Adipose tissue (tissue), 3 donors: Measurements from ENCODE around the gene AFAP1. TPM values are rescaled to one million over a fixed set of nuclear protein-coding genes. Genes with fewer than 3 reads are reported as not detected.

Experiments used
- H3K27ac ChIP-seq: one replicate; pipeline ENCODE4 v1.5.1; 2013; ENCODE audit warnings: low read depth, low read length
- WGBS, 3 donors: extraction: QIAGEN DNeasy Blood & Tissue Kit; methylation state at CpG; one replicate each; pipeline ENCODE4 v1.1.7; 2013; 5-methylcytosine and 5-hydroxymethylcytosine counted together
- polyA plus RNA-seq, 3 donors: library from polyadenylated mRNA; stranded (reverse); fragments of 200-250 nt; gene quantifications; one replicate each; pipeline ENCODE4 v1.2.3, GENCODE V29; 2013
- donor health status: healthy with polysubstance abuse.
- donor health status: Bipolar disorder and iron deficiency.
- donor health status: healthy.

AFAP1 gene
- polyA plus RNA-seq, 3 donors, result 3.4 to 11.8 (median 10.9) TPM

DNA sequence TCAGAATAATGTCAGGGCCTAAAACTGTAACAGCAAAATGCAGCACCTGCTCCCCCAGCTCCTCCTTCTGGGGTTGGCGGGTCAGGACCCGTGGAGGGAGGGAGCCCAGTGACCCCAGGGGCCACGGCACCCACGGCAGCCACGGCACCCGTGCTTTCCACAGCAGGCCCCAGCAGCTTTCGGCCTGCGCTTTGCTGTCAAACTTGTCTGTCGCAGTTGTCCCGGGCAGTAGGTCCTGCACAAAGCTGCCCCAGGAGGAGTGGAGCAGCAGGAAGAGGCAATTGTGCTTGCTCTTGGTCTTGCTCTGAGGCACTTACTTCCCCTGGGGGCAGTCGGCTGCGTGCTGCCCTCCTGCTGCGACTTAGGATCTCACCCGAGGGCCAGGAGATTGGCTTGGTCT is 183.6 kb downstream of the AFAP1 start:
- H3K27ac ChIP-seq, result no peak overlapping the region
- 84 to 92% (median 91%) methylated on average over 14 of the region's 14 CpGs for WGBS, 3 donors

DNA sequence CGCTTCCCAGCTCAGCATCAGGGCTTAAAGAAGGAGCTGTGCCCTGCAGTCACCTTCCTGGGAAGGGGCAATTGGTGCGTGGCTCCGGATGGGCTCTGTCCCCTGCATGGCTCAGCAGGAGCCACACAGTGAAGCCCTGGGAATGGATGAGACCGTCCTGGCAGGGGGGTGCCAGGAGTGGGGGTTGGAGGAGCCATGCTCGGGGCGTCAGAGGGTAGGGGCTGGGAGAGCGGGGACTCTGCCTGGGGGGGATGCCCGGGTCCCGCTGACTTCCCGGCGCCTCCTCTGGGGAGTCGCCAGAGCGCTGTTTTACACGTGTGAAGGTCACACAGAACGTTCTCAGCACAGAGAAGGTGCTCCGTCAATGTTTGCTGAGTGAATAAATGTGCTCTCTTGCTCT is 184.1 kb downstream of the AFAP1 start:
- H3K27ac ChIP-seq, result no peak overlapping the region
- 74 to 91% (median 86%) methylated on average over 16 of the region's 16 CpGs for WGBS, 3 donors

- WGBS, 3 donors, result 86 to 93% (median 93%) methylated on average over 20 to 21 of the region's 21 CpGs
Measured at GRCh38 chr4:7754565-7755262, 184.9 kb downstream of the AFAP1 start.

DNA sequence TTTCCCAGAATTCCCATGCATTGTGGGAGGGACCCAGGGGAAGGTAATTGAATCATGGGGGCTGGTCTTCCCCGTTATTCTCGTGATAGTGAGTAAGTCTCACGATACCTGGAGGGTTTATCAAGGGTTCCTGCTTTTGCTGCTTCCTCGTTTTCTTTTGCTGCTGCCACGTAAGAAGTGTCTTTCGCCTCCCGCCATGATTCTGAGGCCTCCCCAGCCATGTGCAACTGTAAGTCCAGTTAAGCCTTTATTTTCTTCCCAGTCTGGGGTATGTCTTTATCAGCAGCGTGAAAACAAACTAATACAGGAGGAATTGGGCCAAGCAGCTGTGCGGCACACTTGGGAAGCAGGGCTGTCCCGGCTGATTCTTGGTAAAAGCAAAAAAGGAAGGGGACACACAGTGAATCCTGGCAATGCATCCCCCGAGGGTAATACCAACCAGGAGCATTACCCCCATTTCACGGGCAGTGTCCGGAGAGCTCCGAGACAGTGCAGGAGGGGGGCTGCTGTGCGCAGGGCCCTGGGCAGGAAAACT is 185.7 kb downstream of the AFAP1 start:
- no peak overlapping the region for H3K27ac ChIP-seq
- 77 to 85% (median 78%) methylated on average over 15 of the region's 15 CpGs for WGBS, 3 donors

More at GRCh38 chr4:7754565-7755262, 184.9 kb downstream of the AFAP1 start:
- no peak overlapping the region for H3K27ac ChIP-seq

- 81 to 91% (median 90%) methylated on average over 15 of the region's 15 CpGs for WGBS, 3 donors
- H3K27ac ChIP-seq, result no peak overlapping the region
Measured at GRCh38 chr4:7753271-7753670, 186.4 kb downstream of the AFAP1 start.

GRCh38 chr4:7752649-7753048 is 187.0 kb downstream of the AFAP1 start:
- H3K27ac ChIP-seq, result no peak overlapping the region
- WGBS, 3 donors, result 87 to 98% (median 90%) methylated on average over 6 of the region's 6 CpGs

GRCh38 chr4:7750972-7751371 is 188.7 kb downstream of the AFAP1 start:
- no peak overlapping the region for H3K27ac ChIP-seq

- no peak overlapping the region for H3K27ac ChIP-seq
- 54 to 58% (median 56%) methylated on average over 6 of the region's 6 CpGs for WGBS, 3 donors
Measured at GRCh38 chr4:7750523-7750922, 189.1 kb downstream of the AFAP1 start.

GRCh38 chr4:7747566-7747965 is 192.1 kb downstream of the AFAP1 start:
- 81 to 95% (median 89%) methylated on average over 11 of the region's 11 CpGs for WGBS, 3 donors
- no peak overlapping the region for H3K27ac ChIP-seq

GRCh38 chr4:7747062-7747385 is 192.6 kb downstream of the AFAP1 start:
- H3K27ac ChIP-seq, result no peak overlapping the region
- 82 to 90% (median 85%) methylated on average over 7 of the region's 7 CpGs for WGBS, 3 donors

DNA sequence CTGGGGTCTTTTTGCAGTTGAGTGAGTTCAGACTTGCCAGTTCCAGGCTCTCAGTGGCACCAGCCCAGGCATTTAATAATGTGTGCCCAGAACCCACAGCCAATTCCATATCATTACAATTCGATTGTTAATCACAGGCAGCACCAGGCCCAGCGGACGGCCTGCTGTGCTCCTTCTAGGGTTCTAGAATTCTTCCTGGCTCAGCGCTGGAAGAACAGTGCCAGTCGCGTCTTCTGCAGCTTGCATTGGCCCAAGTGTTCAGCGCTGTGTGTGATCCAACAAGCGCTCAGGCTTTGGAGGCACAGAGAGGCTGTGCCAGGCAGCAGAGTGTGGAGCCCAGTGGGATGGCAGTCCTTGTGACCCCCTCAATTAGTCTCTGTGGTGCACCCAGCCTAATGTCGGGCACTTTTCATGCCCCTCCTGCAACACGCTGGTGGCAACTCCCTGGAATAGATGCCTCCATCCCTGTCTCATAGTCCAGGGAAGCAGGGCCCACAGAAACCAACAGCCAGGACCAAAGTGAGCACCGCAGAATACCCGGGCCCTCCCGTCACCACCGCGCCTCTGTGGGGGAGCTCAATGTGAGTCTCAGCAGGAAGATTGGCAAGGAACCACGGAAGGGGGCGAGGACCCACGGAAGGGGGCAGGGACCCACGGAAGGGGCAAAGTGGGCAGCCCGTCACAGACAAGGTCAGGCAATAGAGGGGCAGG is 193.2 kb downstream of the AFAP1 start:
- no peak overlapping the region for H3K27ac ChIP-seq
- WGBS, 3 donors, result 83 to 94% (median 92%) methylated on average over 20 of the region's 20 CpGs

- H3K27ac ChIP-seq, result no peak overlapping the region
- 73 to 85% (median 80%) methylated on average over 15 of the region's 15 CpGs for WGBS, 3 donors
Measured at GRCh38 chr4:7745301-7745885, 194.3 kb downstream of the AFAP1 start.

- H3K27ac ChIP-seq, result no peak overlapping the region
- 80 to 86% (median 80%) methylated on average over 16 of the region's 16 CpGs for WGBS, 3 donors
Measured at GRCh38 chr4:7744142-7744804, 195.4 kb downstream of the AFAP1 start.

DNA sequence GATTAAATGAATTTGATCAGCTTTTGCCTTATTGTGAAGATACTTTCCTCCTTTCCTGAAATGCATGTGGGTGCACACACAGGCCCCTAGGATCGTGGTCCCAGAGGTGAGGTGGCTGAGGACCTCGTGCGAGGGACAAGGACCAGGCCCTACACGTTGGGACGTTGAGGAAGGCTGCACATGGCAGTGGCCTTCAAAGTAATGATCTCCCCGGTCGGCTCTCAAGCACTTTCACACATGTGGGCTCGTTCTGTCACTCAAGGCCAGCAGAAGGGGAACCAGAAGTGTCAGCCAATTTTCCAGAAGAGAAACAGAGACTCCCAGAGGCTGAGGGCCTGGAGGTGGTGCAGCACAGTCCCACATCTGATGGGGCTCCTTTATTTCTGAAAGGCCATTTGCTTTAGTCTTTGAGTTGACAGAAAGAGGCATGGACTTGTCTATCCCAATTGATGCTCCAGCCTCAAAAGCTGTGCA is 196.8 kb downstream of the AFAP1 start:
- WGBS, 3 donors, result 61 to 72% (median 66%) methylated on average over 8 of the region's 8 CpGs
- no peak overlapping the region for H3K27ac ChIP-seq

DNA sequence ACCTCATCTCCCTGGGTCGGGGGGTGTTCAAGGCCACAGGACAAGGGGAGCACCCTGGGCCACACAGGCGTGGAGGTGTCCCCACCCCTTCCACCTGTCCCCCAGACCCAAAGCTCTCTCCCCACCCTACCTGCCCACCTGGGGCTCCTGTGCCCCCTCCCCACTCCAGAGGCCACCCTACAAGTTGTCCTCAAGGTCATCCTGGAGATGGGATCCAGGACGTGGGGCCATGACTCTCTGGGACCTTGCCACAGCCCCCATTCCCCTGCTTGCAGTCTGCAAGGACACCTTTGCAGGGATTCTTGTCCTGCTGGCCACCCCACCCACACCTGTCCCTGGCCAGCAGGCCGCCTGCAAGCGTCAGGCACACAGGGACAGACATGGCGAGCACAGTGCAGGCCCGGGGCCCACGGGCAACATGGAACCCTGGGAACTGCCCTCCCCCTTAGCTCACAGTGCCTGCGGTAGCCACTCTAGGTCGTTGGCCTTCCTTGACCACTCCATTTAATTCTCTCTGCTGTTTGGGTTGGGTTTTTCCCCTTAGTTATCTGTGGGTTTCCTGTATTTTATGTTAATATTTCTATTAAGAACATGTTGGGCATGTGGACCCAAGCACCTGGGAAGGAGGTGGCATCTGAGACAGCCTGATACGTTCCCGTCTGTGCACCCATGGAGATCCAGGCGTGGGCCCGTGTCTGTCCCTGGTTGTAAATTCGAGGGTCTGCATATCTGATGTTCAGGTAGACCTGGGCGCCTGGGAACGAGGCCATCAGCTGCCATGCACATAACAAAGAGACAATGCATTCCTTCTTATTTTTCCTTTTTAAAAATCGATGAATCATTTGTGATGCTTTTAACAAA is 197.5 kb downstream of the AFAP1 start:
- 84 to 92% (median 91%) methylated on average over 18 of the region's 18 CpGs for WGBS, 3 donors

DNA sequence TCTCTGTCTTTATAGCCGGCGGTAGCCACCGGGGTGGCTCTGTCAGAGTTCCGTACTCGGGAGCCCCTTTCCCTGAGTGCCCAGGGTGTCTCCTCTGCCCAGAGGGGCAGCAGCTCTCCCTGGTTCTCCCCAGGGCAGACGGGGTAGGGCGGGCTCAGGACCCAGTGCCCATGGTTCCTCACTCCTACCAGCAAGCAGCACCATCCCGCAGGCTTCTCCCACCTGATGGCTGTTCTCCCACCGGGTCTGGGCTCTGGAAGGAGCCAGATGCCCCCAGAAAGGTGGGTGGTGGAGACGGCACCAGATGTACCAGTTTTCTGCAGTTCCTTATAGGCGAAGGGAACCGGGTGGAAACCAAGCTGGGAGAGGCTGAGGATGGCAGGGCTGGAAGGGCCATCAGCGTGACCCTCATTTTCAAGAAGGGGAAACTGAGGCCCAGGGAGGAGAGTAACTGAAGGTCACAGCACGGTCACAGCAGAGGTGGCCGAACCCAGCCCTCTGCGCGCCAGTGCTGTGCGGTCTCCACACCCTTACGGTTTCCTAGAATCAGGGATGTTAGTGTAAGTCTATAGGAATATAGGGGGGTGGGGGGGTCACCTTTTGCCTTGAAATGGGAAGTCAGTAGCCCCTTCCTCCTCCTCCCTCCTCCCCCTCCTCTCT is 198.7 kb downstream of the AFAP1 start:
- 86 to 95% (median 93%) methylated on average over 19 of the region's 19 CpGs for WGBS, 3 donors
- no peak overlapping the region for H3K27ac ChIP-seq

More for the DNA sequence above, 197.5 kb downstream of the AFAP1 start:
- no peak overlapping the region for H3K27ac ChIP-seq
